RWPE2 (cell line): Measurements from ENCODE around the gene ZNF207.
"Not testable (repeated sequence)": the region's sequence is repeated elsewhere in the genome, so short reads cannot be mapped to it uniquely, and the experiment has no call there.

Experiments used
- ATAC-seq: fragments of 200-7000 bp; cut with Tn5 transposase; 3 replicates; pipeline ENCODE4 v1.9.1; 2021; ENCODE audit warnings: low read depth
- DNase-seq: peaks from one replicate; pipeline ENCODE4 v3.0.0-alpha.2; 2020; ENCODE audit warnings: low spot score
- H3K27ac ChIP-seq: fragments of 450-650 bp; 2 replicates; pipeline ENCODE4 v1.5.1; 2017; ENCODE audit warnings: mild to moderate bottlenecking; ENCODE audit not compliant: poor library complexity, severe bottlenecking
- H3K27me3 ChIP-seq: fragments of 250-450 bp; sonication (Bioruptor Pico); 2 replicates; pipeline ENCODE4 v1.5.1; 2021; ENCODE audit warnings: mild to moderate bottlenecking, moderate library complexity; ENCODE audit not compliant: insufficient read depth, poor library complexity, severe bottlenecking
- H3K36me3 ChIP-seq: fragments of 250-450 bp; sonication (Bioruptor Pico); 2 replicates; pipeline ENCODE4 v1.5.1; 2020; ENCODE audit warnings: low read depth, mild to moderate bottlenecking, moderate library complexity
- H3K4me1 ChIP-seq: fragments of 250-450 bp; sonication (Bioruptor Pico); 2 replicates; pipeline ENCODE4 v1.5.1; 2021; ENCODE audit warnings: mild to moderate bottlenecking, moderate library complexity; ENCODE audit not compliant: insufficient read depth, poor library complexity, severe bottlenecking
- H3K4me3 ChIP-seq: fragments of 250-450 bp; sonication (Bioruptor Pico); 2 replicates; pipeline ENCODE4 v1.5.1; 2021; ENCODE audit warnings: mild to moderate bottlenecking, moderate library complexity; ENCODE audit not compliant: severe bottlenecking
- H3K9me3 ChIP-seq: fragments of 250-450 bp; sonication (Bioruptor Pico); 2 replicates; pipeline ENCODE4 v1.5.1; 2021; ENCODE audit warnings: mild to moderate bottlenecking, moderate library complexity; ENCODE audit not compliant: severe bottlenecking
- TF ChIP-seq, protein P1 (sequence below): fragments of 450-650 bp; IDR thresholded peaks from one replicate; pipeline ENCODE4 v1.5.1; 2017; ENCODE audit warnings: mild to moderate bottlenecking, moderate library complexity; ENCODE audit not compliant: poor library complexity, severe bottlenecking

Gene ZNF207

GRCh38 chr17:32398946-32399345, 49.0 kb downstream of the ZNF207 start:
- TF ChIP-seq, protein P1, sequence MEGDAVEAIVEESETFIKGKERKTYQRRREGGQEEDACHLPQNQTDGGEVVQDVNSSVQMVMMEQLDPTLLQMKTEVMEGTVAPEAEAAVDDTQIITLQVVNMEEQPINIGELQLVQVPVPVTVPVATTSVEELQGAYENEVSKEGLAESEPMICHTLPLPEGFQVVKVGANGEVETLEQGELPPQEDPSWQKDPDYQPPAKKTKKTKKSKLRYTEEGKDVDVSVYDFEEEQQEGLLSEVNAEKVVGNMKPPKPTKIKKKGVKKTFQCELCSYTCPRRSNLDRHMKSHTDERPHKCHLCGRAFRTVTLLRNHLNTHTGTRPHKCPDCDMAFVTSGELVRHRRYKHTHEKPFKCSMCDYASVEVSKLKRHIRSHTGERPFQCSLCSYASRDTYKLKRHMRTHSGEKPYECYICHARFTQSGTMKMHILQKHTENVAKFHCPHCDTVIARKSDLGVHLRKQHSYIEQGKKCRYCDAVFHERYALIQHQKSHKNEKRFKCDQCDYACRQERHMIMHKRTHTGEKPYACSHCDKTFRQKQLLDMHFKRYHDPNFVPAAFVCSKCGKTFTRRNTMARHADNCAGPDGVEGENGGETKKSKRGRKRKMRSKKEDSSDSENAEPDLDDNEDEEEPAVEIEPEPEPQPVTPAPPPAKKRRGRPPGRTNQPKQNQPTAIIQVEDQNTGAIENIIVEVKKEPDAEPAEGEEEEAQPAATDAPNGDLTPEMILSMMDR = no peak
- Histone ChIP-seq H3K27ac (no peak overlapping the region), H3K4me1 (no peaks in the 10 kb centered on the region), H3K9me3 (no peaks in the 10 kb centered on the region), H3K4me3 (no peak overlapping the region), H3K27me3 (no peaks in the 10 kb centered on the region), H3K36me3 (peaks cover 3% of the 10 kb centered on the region; the same call in 1 of the 2 replicates)
- DNase-seq = no peak
- ATAC-seq = no peak

DNA sequence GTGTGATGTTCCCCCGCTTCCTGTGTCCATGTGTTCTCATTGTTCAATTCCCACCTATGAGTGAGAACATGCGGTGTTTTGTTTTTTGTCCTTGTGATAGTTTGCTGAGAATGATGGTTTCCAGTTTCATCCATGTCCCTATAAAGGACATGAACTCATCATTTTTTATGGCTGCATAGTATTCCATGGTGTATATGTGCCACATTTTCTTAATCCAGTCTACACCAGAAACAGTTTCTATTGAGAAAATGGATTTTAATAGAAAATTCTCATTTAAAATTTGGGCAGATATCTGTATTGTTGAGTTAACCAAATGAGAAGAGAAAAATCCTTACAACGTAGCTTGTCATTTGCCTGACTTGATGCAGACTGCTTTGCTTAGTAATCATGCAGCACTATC, 60.1 kb downstream of the ZNF207 start:
- DNase-seq, H3K27me3 ChIP-seq, H3K4me1 ChIP-seq, H3K36me3 ChIP-seq, H3K4me3 ChIP-seq, ATAC-seq, H3K27ac ChIP-seq, H3K9me3 ChIP-seq: not testable (repeated sequence)

DNA sequence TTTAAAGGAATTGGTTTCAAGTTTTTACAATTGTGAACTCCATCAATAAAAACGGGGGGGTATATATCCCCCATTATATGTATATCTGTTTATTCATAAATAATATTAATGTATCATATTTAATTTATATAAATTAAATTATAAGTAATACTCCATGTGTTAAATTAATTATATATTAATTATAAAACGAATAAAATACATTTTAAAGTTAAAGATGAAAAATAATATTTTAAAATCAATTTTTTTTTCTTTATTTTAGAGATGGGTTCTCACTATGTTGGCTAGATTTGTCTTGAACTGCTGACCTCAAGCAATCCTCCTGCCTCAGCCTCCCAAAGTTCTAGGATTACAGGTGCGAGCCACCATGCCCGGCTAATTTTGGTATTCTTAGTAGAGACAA, 76.9 kb downstream of the ZNF207 start:
- H3K27ac ChIP-seq = no peak overlapping the region
- no peak for ATAC-seq
- no peak for DNase-seq

GRCh38 chr17:32429598-32429997, 79.6 kb downstream of the ZNF207 start:
- DNase-seq = no peak

More for the DNA sequence above, 76.9 kb downstream of the ZNF207 start:
- no peak overlapping the region for H3K4me3 ChIP-seq
- H3K4me1 ChIP-seq = no peaks in the 10 kb centered on the region
- TF ChIP-seq, protein P1 = no peak
- H3K9me3 ChIP-seq = no peaks in the 10 kb centered on the region
- no peaks in the 10 kb centered on the region for H3K27me3 ChIP-seq
- H3K36me3 ChIP-seq = no peaks in the 10 kb centered on the region

More at GRCh38 chr17:32429598-32429997, 79.6 kb downstream of the ZNF207 start:
- no peaks in the 10 kb centered on the region for H3K27me3 ChIP-seq
- H3K36me3 ChIP-seq = no peaks in the 10 kb centered on the region
- TF ChIP-seq, protein P1 = no peak
- H3K4me1 ChIP-seq = no peaks in the 10 kb centered on the region
- H3K9me3 ChIP-seq = no peaks in the 10 kb centered on the region
- no peak overlapping the region for H3K4me3 ChIP-seq
- H3K27ac ChIP-seq = no peak overlapping the region
- ATAC-seq = no peak
